Panc1 (cell line): ENCODE data around the gene ADPGK. TPM values are rescaled to one million over a fixed set of nuclear protein-coding genes. Genes with fewer than 3 reads are reported as not detected.

Source experiments
- ATAC-seq: fragments of 200-7000 bp; cut with Tn5 transposase; 2 replicates; pipeline ENCODE4 v1.9.1; 2020; ENCODE audit warnings: mild to moderate bottlenecking, moderate library complexity
- BruUV-seq: library from RNA; stranded (reverse); fragments of 400-500 nt; replicated peaks from 2 replicates; lab custom pipeline; 2021; lab: Mats Ljungman, UMichigan
- CTCF ChIA-PET: fragments of 300-600 bp; sonication (Branson Sonifier 250); formaldehyde crosslinking; loops from one replicate; lab custom pipeline; 2022; ENCODE audit warnings: antibody characterized with exemption; lab: Charles Lee
- POLR2A ChIA-PET: fragments of 300-600 bp; sonication (Branson Sonifier 250); formaldehyde crosslinking; loops from one replicate; lab custom pipeline; 2022; ENCODE audit warnings: antibody characterized with exemption; lab: Charles Lee
- DNase-seq: peaks from one replicate; pipeline ENCODE4 v3.0.0-alpha.2; 2010; ENCODE audit warnings: low read depth, low spot score
- H3K27ac ChIP-seq: 2 replicates; pipeline ENCODE4 v1.5.1; 2011; ENCODE audit warnings: mild to moderate bottlenecking, low read length, inconsistent platforms
- H3K27me3 ChIP-seq: fragments of 200-500 bp; sonication (Bioruptor generic); 2 replicates; pipeline ENCODE4 v1.6.0; 2014; ENCODE audit warnings: low read length, inconsistent platforms; ENCODE audit not compliant: control insufficient read depth, insufficient read depth
- H3K36me3 ChIP-seq: fragments of 200-500 bp; sonication (Bioruptor generic); 2 replicates; pipeline ENCODE4 v1.5.1; 2014; ENCODE audit warnings: inconsistent platforms, mild to moderate bottlenecking, low read length, moderate library complexity; ENCODE audit not compliant: control insufficient read depth, insufficient read depth
- H3K4me1 ChIP-seq: 2 replicates; pipeline ENCODE4 v1.5.1; 2011; ENCODE audit warnings: inconsistent platforms, mild to moderate bottlenecking, low read length, moderate library complexity; ENCODE audit not compliant: control insufficient read depth, insufficient read depth
- H3K4me3 ChIP-seq, 2 experiments: 2 replicates each; pipeline ENCODE4 v1.5.1; 2011 to 2012; ENCODE audit warnings: low read depth in 2 of 2, low read length in 2 of 2, mild to moderate bottlenecking in 2 of 2, inconsistent platforms in 1 of 2, moderate library complexity in 1 of 2
- H3K9me3 ChIP-seq: fragments of 200-500 bp; sonication (Bioruptor generic); 2 replicates; pipeline ENCODE4 v1.5.1; 2014; ENCODE audit warnings: low read depth, mild to moderate bottlenecking, inconsistent platforms, low read length, moderate library complexity; ENCODE audit not compliant: control insufficient read depth, insufficient read depth
- POLR2AphosphoS5 ChIP-seq: IDR thresholded peaks from 2 replicates; pipeline ENCODE4 v1.6.1; 2012; ENCODE audit warnings: mild to moderate bottlenecking, low read depth, low read length, moderate library complexity
- SIN3A ChIP-seq: IDR thresholded peaks from 2 replicates; pipeline ENCODE4 v1.6.1; 2012; ENCODE audit warnings: low read depth, mild to moderate bottlenecking, low read length, moderate library complexity, borderline replicate concordance; ENCODE audit not compliant: insufficient read depth
- TCF7L2 ChIP-seq: IDR thresholded peaks from 2 replicates; pipeline ENCODE4 v1.6.1; 2011; ENCODE audit warnings: mild to moderate bottlenecking, low read depth, low read length, inconsistent platforms
- in situ Hi-C: cut with HindIII; loops from 2 replicates; pipeline ENCODE4 v1.10.0; 2016; ENCODE audit warnings: low sequenced_read_pairs, low pct_unique_long_range_greater_than_20kb
- intact Hi-C: fragments of 100-400 bp; cut with micrococcal nuclease; formaldehyde crosslinking; loops from one replicate; pipeline ENCODE4 v1.10.0; 2022; ENCODE audit not compliant: unreplicated experiment
- total RNA-seq: library from RNA; stranded (reverse); gene quantifications from one replicate; pipeline ENCODE4 v1.2.1, GENCODE V29; 2021; ENCODE audit not compliant: unreplicated experiment
- TF ChIP-seq, protein P1 (sequence below), 2 experiments: IDR thresholded peaks; 2 replicates each; pipeline ENCODE4 v1.6.1; 2011 to 2012; ENCODE audit warnings: low read depth in 2 of 2, control low read depth in 1 of 2, low read length in 1 of 2, mild to moderate bottlenecking in 1 of 2, moderate library complexity in 1 of 2; ENCODE audit not compliant: insufficient read depth in 1 of 2
- TF ChIP-seq, protein P2 (sequence below): fragments of 450-650 bp; IDR thresholded peaks from 2 replicates; pipeline ENCODE4 v1.5.1; 2017; ENCODE audit warnings: mild to moderate bottlenecking

The ADPGK gene
- total RNA-seq, 1 experiment from 2014 or later, result 63.1 TPM

DNA sequence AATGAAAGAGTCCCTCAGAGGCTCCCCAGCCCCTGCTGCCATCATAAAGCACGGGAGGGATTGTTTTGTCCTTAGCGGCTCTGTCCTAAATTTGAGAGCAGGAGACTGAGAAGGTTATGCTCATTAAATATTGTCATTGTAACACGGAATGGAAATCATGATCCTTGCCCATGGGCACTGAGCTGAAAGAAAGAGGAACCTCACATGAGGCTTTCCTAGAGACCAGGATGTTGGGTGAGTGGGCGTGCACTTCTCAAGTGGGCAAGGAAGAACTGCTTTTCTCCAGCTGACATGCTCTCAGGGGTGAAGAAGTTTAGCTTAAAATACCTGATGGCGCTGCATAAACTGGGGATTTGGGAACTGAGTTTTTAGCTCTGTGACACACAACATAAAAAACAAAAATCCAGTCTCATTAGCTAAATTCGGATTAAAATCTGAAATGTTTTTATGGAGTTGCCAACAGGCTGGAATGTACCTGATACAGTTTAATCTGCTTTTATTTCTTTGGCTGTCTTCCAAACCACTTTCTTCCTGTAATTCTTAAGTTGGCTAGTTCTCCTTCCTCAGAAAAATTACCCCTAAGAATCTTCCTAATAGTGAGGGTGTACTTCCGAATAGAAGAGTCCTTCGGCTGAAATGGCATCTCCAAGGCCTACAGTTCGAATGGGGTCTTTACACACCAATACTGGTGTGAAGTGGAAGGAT lies 31.7 kb downstream of the ADPGK start:
- in situ Hi-C loops, result no loop called here
- ChIA-PET POLR2A (no interaction called here), CTCF (no interaction called here)
- Histone ChIP-seq H3K9me3 (no peaks in the 10 kb centered on the region), H3K36me3 (peaks cover 10% of the 10 kb centered on the region), H3K4me1 (no peaks in the 10 kb centered on the region), H3K27ac (no peak overlapping the region), H3K4me3 (no peak overlapping the region), H3K27me3 (no peaks in the 10 kb centered on the region)
- ATAC-seq (no peak), DNase-seq (no peak)
- no peak for TF ChIP-seq POLR2AphosphoS5
- TSS peak; percentile 70 for BruUV-seq
- intact Hi-C loops, result no loop called here

DNA sequence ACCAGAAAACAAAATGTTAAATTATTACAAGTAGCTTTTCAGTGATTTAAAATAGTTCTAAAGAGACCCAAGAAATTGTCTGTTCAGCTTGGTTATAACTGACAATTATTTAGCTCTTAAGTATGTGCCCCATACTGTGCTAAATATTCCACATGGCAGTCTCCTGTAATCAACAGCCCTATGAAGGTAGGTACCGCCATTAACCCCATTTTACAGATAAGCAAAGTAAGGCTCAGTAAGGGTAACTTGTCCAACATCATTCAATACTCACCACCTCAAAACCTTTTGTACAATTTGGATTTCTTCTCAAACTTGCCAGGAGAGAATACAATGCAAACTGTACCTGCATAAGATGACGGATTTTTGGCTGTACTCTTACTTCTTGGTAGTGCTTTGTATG lies 33.9 kb downstream of the ADPGK start:
- BruUV-seq, result no TSS peak
- ATAC-seq, result no peak
- intact Hi-C loops, result no loop called here
- Histone ChIP-seq H3K9me3 (no peaks in the 10 kb centered on the region), H3K27me3 (no peaks in the 10 kb centered on the region), H3K4me1 (no peaks in the 10 kb centered on the region), H3K27ac (no peak overlapping the region), H3K4me3 (no peak overlapping the region), H3K36me3 (peaks cover 6% of the 10 kb centered on the region; the same call in 1 of the 2 replicates)
- in situ Hi-C loops, result no loop called here
- no peak for DNase-seq
- TF ChIP-seq TCF7L2, result no peak
- TF ChIP-seq, protein P1, sequence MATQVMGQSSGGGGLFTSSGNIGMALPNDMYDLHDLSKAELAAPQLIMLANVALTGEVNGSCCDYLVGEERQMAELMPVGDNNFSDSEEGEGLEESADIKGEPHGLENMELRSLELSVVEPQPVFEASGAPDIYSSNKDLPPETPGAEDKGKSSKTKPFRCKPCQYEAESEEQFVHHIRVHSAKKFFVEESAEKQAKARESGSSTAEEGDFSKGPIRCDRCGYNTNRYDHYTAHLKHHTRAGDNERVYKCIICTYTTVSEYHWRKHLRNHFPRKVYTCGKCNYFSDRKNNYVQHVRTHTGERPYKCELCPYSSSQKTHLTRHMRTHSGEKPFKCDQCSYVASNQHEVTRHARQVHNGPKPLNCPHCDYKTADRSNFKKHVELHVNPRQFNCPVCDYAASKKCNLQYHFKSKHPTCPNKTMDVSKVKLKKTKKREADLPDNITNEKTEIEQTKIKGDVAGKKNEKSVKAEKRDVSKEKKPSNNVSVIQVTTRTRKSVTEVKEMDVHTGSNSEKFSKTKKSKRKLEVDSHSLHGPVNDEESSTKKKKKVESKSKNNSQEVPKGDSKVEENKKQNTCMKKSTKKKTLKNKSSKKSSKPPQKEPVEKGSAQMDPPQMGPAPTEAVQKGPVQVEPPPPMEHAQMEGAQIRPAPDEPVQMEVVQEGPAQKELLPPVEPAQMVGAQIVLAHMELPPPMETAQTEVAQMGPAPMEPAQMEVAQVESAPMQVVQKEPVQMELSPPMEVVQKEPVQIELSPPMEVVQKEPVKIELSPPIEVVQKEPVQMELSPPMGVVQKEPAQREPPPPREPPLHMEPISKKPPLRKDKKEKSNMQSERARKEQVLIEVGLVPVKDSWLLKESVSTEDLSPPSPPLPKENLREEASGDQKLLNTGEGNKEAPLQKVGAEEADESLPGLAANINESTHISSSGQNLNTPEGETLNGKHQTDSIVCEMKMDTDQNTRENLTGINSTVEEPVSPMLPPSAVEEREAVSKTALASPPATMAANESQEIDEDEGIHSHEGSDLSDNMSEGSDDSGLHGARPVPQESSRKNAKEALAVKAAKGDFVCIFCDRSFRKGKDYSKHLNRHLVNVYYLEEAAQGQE (IDR thresholded peaks at IDR 0.05; ENCODE audit: insufficient read depth in 1 of 2, low read depth in 2 of 2, low read length in 1 of 2), result no peak
- TF ChIP-seq SIN3A, result no peak
- TF ChIP-seq, protein P2, sequence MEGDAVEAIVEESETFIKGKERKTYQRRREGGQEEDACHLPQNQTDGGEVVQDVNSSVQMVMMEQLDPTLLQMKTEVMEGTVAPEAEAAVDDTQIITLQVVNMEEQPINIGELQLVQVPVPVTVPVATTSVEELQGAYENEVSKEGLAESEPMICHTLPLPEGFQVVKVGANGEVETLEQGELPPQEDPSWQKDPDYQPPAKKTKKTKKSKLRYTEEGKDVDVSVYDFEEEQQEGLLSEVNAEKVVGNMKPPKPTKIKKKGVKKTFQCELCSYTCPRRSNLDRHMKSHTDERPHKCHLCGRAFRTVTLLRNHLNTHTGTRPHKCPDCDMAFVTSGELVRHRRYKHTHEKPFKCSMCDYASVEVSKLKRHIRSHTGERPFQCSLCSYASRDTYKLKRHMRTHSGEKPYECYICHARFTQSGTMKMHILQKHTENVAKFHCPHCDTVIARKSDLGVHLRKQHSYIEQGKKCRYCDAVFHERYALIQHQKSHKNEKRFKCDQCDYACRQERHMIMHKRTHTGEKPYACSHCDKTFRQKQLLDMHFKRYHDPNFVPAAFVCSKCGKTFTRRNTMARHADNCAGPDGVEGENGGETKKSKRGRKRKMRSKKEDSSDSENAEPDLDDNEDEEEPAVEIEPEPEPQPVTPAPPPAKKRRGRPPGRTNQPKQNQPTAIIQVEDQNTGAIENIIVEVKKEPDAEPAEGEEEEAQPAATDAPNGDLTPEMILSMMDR, result no peak
- TF ChIP-seq POLR2AphosphoS5, result no peak
- ChIA-PET CTCF (interaction anchor here (0.7 kb wide), 1 partner anchor 211 kb away, joined by 3 read pairs; no protein-coding TSS in a partner anchor), POLR2A (interaction anchor here (0.5 to 0.6 kb wide), 2 partner anchors 259 to 284 kb away, joined by 3 read pairs; no protein-coding TSS in a partner anchor)

DNA sequence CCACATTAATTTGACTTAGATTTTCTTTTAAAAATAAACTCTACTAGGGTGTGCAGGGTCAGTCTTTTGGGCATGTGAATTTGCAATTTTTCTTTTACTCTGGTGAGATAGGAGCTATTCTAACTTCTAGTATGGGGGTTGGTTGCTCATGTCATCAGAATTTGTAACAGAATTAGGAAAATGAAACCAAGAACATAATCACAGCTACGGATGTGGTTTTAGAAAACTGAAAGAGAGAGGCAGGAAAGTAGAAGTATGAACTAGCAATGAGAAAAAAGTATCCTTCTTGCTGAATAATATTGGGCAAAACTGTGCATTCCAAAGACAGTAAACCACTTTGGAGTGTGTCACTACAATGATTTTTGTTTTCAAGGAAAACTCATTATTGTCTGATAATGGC lies 43.3 kb downstream of the ADPGK start:
- POLR2A ChIA-PET, result no interaction called here
- ATAC-seq (no peak), DNase-seq (no peak)
- intact Hi-C loops, result no loop called here
- in situ Hi-C loops, result no loop called here
- Histone ChIP-seq H3K36me3 (no peaks in the 10 kb centered on the region), H3K9me3 (no peaks in the 10 kb centered on the region), H3K4me1 (no peaks in the 10 kb centered on the region), H3K27ac (no peak overlapping the region), H3K27me3 (no peaks in the 10 kb centered on the region), H3K4me3 (no peak overlapping the region)
- BruUV-seq, result no TSS peak
- CTCF ChIA-PET, result interaction anchor here (0.6 kb wide), 1 partner anchor 142 kb away, joined by 6 read pairs; no protein-coding TSS in a partner anchor
- TF ChIP-seq POLR2AphosphoS5 (no peak), SIN3A (no peak), TCF7L2 (no peak)
- TF ChIP-seq, protein P2, result no peak
- TF ChIP-seq, protein P1 (IDR thresholded peaks at IDR 0.05; ENCODE audit: insufficient read depth in 1 of 2, low read depth in 2 of 2, low read length in 1 of 2), result no peak
